Measurements from ENCODE around the gene SGMS2.
A peak's percentile ranks its signal among the peaks of the same experiment; 100 is the strongest.
"Not testable (repeated sequence)": the region's sequence is repeated elsewhere in the genome, so short reads cannot be mapped to it uniquely, and the experiment has no call there.

The SGMS2 gene

GRCh38 chr4:107926875-107927274, 102.1 kb downstream of the SGMS2 start:
- not testable (repeated sequence) for H3K4me3 ChIP-seq (ENCODE audit: low read depth, low read length); H3K9me3 ChIP-seq (ENCODE audit: control insufficient read depth, insufficient read depth, low read length); H3K36me3 ChIP-seq (ENCODE audit: control insufficient read depth, insufficient read depth, low read length); H3K4me1 ChIP-seq (ENCODE audit: control insufficient read depth, insufficient read depth, low read length); H3K9ac ChIP-seq (ENCODE audit: low read depth, low read length)
- H3K27me3 ChIP-seq (ENCODE audit: control insufficient read depth, insufficient read depth, low read length), result peaks cover 20% of the 10 kb centered on the region

- peak within 1 kb of the TSS; percentile 70 for H3K9ac ChIP-seq (ENCODE audit: low read depth, low read length)
- no peaks in the 10 kb centered on the region for H3K9me3 ChIP-seq (ENCODE audit: control insufficient read depth, insufficient read depth, low read length)
- H3K27me3 ChIP-seq (ENCODE audit: control insufficient read depth, insufficient read depth, low read length), result peaks cover 33% of the 10 kb centered on the region
- H3K36me3 ChIP-seq (ENCODE audit: control insufficient read depth, insufficient read depth, low read length), result no peaks in the 10 kb centered on the region
- H3K4me1 ChIP-seq (ENCODE audit: control insufficient read depth, insufficient read depth, low read length), result peaks cover 3% of the 10 kb centered on the region
- peak within 1 kb of the TSS; percentile 81 for H3K4me3 ChIP-seq (ENCODE audit: low read depth, low read length)
These were observed 106.4 kb downstream of the SGMS2 start, which contains the start of gene CYP2U1 for GRCh38 chr4:107930821-107931774. CYP2U1 (plus strand) TSS chr4:107931549; CDS start chr4:107931644, 95 bp downstream.

GRCh38 chr4:107931775-107932321, 107.1 kb downstream of the SGMS2 start:
- peaks cover 33% of the 10 kb centered on the region for H3K27me3 ChIP-seq (ENCODE audit: control insufficient read depth, insufficient read depth, low read length)
- peak overlapping the region; percentile 70 for H3K9ac ChIP-seq (ENCODE audit: low read depth, low read length)
- peak overlapping the region; percentile 81 for H3K4me3 ChIP-seq (ENCODE audit: low read depth, low read length)
- no peaks in the 10 kb centered on the region for H3K9me3 ChIP-seq (ENCODE audit: control insufficient read depth, insufficient read depth, low read length)
- H3K36me3 ChIP-seq (ENCODE audit: control insufficient read depth, insufficient read depth, low read length), result no peaks in the 10 kb centered on the region
- H3K4me1 ChIP-seq (ENCODE audit: control insufficient read depth, insufficient read depth, low read length), result peaks cover 3% of the 10 kb centered on the region

DNA sequence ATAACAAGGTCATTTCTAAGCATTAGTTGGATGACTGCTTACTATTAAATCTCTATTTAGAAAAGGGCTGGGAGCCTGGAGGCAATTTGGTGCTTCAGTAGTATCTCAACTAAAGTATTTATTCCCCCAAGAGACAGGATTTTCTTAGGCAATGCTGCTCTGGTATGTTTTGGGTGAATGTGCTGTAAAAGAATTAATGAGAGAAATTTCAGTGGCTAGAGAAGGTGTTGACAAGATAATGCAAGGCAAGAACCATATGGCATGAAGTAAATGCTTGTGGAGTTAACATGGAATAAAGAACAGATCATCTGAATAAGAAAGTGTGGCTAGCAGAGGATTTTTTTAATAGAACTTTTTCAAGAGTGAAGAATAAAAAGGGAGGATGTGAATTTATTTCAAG, 110.5 kb downstream of the SGMS2 start:
- H3K4me1 ChIP-seq (ENCODE audit: control insufficient read depth, insufficient read depth, low read length), result peaks cover 3% of the 10 kb centered on the region
- H3K9ac ChIP-seq (ENCODE audit: low read depth, low read length), result no peak overlapping the region
- no peak overlapping the region for H3K4me3 ChIP-seq (ENCODE audit: low read depth, low read length)
- peaks cover 24% of the 10 kb centered on the region for H3K27me3 ChIP-seq (ENCODE audit: control insufficient read depth, insufficient read depth, low read length)
- no peaks in the 10 kb centered on the region for H3K36me3 ChIP-seq (ENCODE audit: control insufficient read depth, insufficient read depth, low read length)
- H3K9me3 ChIP-seq (ENCODE audit: control insufficient read depth, insufficient read depth, low read length), result no peaks in the 10 kb centered on the region

DNA sequence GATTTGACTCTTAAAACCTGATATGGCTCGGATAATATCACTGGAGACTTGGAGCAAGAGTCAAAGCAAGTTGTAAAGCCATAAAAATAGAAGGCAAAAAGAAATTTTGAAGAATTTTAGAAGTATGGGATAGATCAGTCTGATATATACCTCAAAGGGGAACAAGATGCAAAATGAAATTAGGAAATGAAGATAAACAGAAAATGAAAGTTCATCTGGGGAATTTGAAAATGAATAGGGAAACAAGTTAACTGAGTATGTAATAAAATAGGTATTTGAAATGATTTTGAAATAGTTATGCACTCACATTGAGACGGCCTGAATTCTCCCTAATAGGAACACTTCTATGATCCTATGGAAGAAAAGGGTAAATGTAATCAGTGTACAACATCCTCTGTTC, 112.3 kb downstream of the SGMS2 start:
- Histone ChIP-seq H3K4me1 (ENCODE audit: control insufficient read depth, insufficient read depth, low read length) (peaks cover 3% of the 10 kb centered on the region), H3K4me3 (ENCODE audit: low read depth, low read length) (no peak overlapping the region), H3K36me3 (ENCODE audit: control insufficient read depth, insufficient read depth, low read length) (no peaks in the 10 kb centered on the region), H3K27me3 (ENCODE audit: control insufficient read depth, insufficient read depth, low read length) (peaks cover 11% of the 10 kb centered on the region), H3K9ac (ENCODE audit: low read depth, low read length) (no peak overlapping the region), H3K9me3 (ENCODE audit: control insufficient read depth, insufficient read depth, low read length) (no peaks in the 10 kb centered on the region)

GRCh38 chr4:107939307-107939706, 114.6 kb downstream of the SGMS2 start:
- Histone ChIP-seq H3K27me3 (ENCODE audit: control insufficient read depth, insufficient read depth, low read length) (no peaks in the 10 kb centered on the region), H3K36me3 (ENCODE audit: control insufficient read depth, insufficient read depth, low read length) (no peaks in the 10 kb centered on the region), H3K4me3 (ENCODE audit: low read depth, low read length) (no peak overlapping the region), H3K9me3 (ENCODE audit: control insufficient read depth, insufficient read depth, low read length) (no peaks in the 10 kb centered on the region), H3K4me1 (ENCODE audit: control insufficient read depth, insufficient read depth, low read length) (no peaks in the 10 kb centered on the region), H3K9ac (ENCODE audit: low read depth, low read length) (no peak overlapping the region)

GRCh38 chr4:107945809-107946208, 121.1 kb downstream of the SGMS2 start:
- H3K4me1 ChIP-seq (ENCODE audit: control insufficient read depth, insufficient read depth, low read length), result no peaks in the 10 kb centered on the region
- H3K27me3 ChIP-seq (ENCODE audit: control insufficient read depth, insufficient read depth, low read length), result no peaks in the 10 kb centered on the region

GRCh38 chr4:107950746-107951540, 126.2 kb downstream of the SGMS2 start:
- no peaks in the 10 kb centered on the region for H3K27me3 ChIP-seq (ENCODE audit: control insufficient read depth, insufficient read depth, low read length)
- no peaks in the 10 kb centered on the region for H3K4me1 ChIP-seq (ENCODE audit: control insufficient read depth, insufficient read depth, low read length)
- H3K9me3 ChIP-seq (ENCODE audit: control insufficient read depth, insufficient read depth, low read length), result peaks cover 3% of the 10 kb centered on the region
- no peak overlapping the region for H3K4me3 ChIP-seq (ENCODE audit: low read depth, low read length)
- peaks cover 7% of the 10 kb centered on the region for H3K36me3 ChIP-seq (ENCODE audit: control insufficient read depth, insufficient read depth, low read length)
- H3K9ac ChIP-seq (ENCODE audit: low read depth, low read length), result no peak overlapping the region

More at GRCh38 chr4:107945809-107946208, 121.1 kb downstream of the SGMS2 start:
- Histone ChIP-seq H3K9ac (ENCODE audit: low read depth, low read length) (no peak overlapping the region), H3K9me3 (ENCODE audit: control insufficient read depth, insufficient read depth, low read length) (no peaks in the 10 kb centered on the region), H3K36me3 (ENCODE audit: control insufficient read depth, insufficient read depth, low read length) (peaks cover 7% of the 10 kb centered on the region), H3K4me3 (ENCODE audit: low read depth, low read length) (no peak overlapping the region)

DNA sequence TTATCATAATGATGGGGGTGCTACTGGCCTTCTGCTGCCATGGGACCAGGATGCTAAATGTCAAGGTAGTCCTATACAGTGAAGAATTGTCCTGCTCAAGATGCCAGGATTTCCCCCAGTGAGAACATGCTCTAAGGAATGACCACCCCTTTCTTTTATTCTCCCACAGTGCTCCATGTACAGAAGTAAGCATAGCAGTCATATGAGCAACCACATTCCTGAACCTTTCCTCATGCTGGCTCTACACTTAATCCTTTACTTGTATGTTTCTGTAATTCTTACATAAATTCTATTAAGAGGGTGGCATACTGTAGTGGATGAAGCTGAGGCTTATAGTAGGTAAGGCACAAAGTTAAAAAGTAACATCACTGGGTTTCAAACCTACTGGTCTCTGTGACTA, 126.8 kb downstream of the SGMS2 start:
- H3K9me3 ChIP-seq (ENCODE audit: control insufficient read depth, insufficient read depth, low read length), result peaks cover 3% of the 10 kb centered on the region
- no peaks in the 10 kb centered on the region for H3K27me3 ChIP-seq (ENCODE audit: control insufficient read depth, insufficient read depth, low read length)
- H3K9ac ChIP-seq (ENCODE audit: low read depth, low read length), result no peak overlapping the region
- no peaks in the 10 kb centered on the region for H3K4me1 ChIP-seq (ENCODE audit: control insufficient read depth, insufficient read depth, low read length)
- peaks cover 7% of the 10 kb centered on the region for H3K36me3 ChIP-seq (ENCODE audit: control insufficient read depth, insufficient read depth, low read length)
- no peak overlapping the region for H3K4me3 ChIP-seq (ENCODE audit: low read depth, low read length)

DNA sequence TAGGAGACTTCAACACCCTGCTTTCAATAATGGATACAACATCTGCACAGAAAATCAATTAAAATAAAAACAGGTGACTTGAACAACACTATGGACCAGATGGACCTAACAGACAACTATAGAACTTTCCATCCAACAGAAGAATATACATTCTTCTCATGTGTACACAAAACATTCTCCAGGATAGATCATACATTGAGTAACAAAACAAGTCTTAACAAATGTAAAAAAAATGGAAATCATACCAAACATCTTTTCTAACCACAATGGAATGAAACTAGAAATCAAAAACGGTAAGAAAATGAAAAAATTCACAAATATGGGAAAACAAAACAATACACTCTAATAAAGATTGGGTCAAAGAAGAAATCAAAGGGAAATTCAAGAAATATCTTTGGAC, 131.3 kb downstream of the SGMS2 start:
- Histone ChIP-seq H3K4me1 (ENCODE audit: control insufficient read depth, insufficient read depth, low read length) (no peaks in the 10 kb centered on the region), H3K27me3 (ENCODE audit: control insufficient read depth, insufficient read depth, low read length) (no peaks in the 10 kb centered on the region), H3K9ac (ENCODE audit: low read depth, low read length) (no peak overlapping the region), H3K36me3 (ENCODE audit: control insufficient read depth, insufficient read depth, low read length) (no peaks in the 10 kb centered on the region), H3K4me3 (ENCODE audit: low read depth, low read length) (no peak overlapping the region), H3K9me3 (ENCODE audit: control insufficient read depth, insufficient read depth, low read length) (peaks cover 3% of the 10 kb centered on the region)
